ENCODE measurements around the gene CLDN1.

DNA sequence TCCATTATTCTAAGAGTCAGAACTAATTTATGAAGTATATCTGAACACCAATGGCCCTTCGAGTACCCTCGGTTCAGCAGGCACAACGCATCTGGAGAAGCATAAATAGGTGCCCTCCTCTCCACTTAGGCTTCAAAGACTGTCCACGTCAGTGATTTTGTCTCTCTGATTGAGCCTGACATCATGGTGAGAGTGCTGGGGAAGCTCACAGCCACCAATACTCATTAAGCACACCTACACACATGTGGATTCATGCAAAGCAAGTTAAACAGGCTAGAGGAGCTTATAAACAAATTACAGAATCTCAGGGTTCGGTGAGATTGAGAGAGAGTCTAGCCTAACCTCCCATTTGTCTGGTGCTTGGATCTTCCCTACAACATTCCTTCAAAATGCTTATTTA, 3.6 kb downstream of the CLDN1 start:
- TF ChIP-seq MTA3 (CRISPR knock-in tag; IDR thresholded peaks at IDR 0.05) (no peak), CENPT (CRISPR knock-in tag; IDR thresholded peaks at IDR 0.05; ENCODE audit: low read depth) (no peak), GABPA (IDR thresholded peaks at IDR 0.05; ENCODE audit: low read depth, low read length) (no peak), GABPA (CRISPR knock-in tag; IDR thresholded peaks at IDR 0.05; ENCODE audit: low read depth) (no peak), POLR2AphosphoS2 (IDR thresholded peaks at IDR 0.05; ENCODE audit: low read depth, low read length) (no peak), POLR2A (IDR thresholded peaks at IDR 0.05; ENCODE audit: insufficient read depth in 1 of 2, low read depth in 2 of 2, low read length in 2 of 2) (no peak), CEBPG (CRISPR knock-in tag; IDR thresholded peaks at IDR 0.05) (no peak)
- TF ChIP-seq, protein P1, sequence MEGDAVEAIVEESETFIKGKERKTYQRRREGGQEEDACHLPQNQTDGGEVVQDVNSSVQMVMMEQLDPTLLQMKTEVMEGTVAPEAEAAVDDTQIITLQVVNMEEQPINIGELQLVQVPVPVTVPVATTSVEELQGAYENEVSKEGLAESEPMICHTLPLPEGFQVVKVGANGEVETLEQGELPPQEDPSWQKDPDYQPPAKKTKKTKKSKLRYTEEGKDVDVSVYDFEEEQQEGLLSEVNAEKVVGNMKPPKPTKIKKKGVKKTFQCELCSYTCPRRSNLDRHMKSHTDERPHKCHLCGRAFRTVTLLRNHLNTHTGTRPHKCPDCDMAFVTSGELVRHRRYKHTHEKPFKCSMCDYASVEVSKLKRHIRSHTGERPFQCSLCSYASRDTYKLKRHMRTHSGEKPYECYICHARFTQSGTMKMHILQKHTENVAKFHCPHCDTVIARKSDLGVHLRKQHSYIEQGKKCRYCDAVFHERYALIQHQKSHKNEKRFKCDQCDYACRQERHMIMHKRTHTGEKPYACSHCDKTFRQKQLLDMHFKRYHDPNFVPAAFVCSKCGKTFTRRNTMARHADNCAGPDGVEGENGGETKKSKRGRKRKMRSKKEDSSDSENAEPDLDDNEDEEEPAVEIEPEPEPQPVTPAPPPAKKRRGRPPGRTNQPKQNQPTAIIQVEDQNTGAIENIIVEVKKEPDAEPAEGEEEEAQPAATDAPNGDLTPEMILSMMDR (CRISPR knock-in tag; IDR thresholded peaks at IDR 0.05): no peak
